GM12873 (cell line): ENCODE measurements around the gene AHCYL2.

Source experiments
- CTCF ChIP-seq: IDR thresholded peaks from 2 replicates; pipeline ENCODE4 v1.5.1; 2012; ENCODE audit warnings: low read depth, mild to moderate bottlenecking, moderate library complexity, low read length, control low read depth; ENCODE audit not compliant: insufficient read depth; ENCODE audit errors: missing control alignments

The AHCYL2 gene

GRCh38 chr7:129469930-129470329 lies 245.1 kb downstream of the AHCYL2 start:
- TF ChIP-seq CTCF = no peak

GRCh38 chr7:129470411-129470810 lies 245.6 kb downstream of the AHCYL2 start:
- no peak for TF ChIP-seq CTCF

- TF ChIP-seq CTCF = no peak
These were observed 246.6 kb downstream of the AHCYL2 start for GRCh38 chr7:129471402-129471827.
